IPS-NIHi11 (cell line): ENCODE results near the gene MS4A13.
"Not testable (repeated sequence)": the region's sequence is repeated elsewhere in the genome, so short reads cannot be mapped to it uniquely, and the experiment has no call there.

Source experiments
- DNase-seq: peaks from one replicate; pipeline ENCODE4 v3.0.0; 2012; ENCODE audit warnings: mixed read lengths, low spot score

Gene MS4A13

DNA sequence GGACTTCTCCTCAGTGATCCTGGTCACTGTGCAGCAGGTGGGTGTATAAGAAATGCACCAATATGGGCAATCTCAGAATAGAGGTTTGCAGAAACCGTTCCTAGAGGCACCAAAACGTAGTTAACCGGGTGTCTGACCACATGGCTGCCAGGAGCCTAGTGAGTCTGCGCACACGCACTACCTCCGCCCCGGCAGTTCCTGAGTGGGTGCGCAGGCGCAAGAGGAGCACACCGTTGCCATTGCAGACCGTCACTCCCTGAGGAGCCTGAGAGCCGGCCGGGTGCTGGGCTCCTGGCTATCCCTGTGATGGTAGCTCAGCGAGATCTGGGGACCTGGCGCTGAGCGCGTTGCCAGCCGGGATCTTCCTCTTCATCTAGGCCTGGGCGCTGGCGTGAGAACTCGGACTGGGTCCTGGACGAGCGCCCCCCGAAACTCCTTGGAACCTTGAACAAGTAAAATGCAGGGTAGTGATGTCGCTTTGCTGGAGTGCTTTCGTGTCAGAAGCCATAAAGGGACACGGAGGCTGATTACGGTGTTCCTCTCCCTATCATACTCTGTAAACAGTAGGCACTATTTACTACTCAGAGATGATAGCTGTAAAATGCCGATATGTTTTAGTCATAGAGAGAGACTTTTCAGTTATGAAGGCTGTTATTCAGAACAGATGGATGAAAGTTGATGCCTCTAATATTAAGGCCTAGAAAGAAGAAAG lies at the start of gene MS4A13:
Gene MS4A13, plus strand, starts transcription at position 249 of the 712 bp plus-strand sequence. CDS start 2,692 bp downstream, outside the sequence.
- no peak for DNase-seq

GRCh38 chr11:60468829-60469228 lies 46.4 kb upstream of the MS4A13 start:
- DNase-seq, result no peak

GRCh38 chr11:60469723-60470122 lies 45.5 kb upstream of the MS4A13 start:
- DNase-seq, result no peak

DNA sequence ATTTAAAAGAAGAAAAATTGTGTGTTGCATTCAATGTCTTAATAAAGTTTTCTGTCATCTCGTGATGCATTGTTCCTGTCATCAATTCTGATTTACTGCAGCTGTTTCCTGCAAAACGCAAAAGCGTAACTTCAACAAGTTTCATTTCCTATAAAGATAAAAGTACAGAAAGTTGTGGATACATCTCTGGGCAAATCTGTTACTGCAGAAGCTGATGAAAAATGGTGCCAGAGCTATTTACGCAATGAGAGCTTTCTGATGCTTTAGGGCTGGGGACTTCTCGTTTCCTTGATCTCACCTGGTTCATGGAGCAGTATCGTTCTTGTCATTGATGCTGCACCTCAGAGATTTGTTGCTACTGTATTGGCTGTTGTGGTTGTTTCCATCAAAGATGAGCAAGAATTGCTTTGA lies 38.2 kb upstream of the MS4A13 start:
- DNase-seq, result no peak

GRCh38 chr11:60482361-60482760 lies 32.8 kb upstream of the MS4A13 start:
- no peak for DNase-seq

DNA sequence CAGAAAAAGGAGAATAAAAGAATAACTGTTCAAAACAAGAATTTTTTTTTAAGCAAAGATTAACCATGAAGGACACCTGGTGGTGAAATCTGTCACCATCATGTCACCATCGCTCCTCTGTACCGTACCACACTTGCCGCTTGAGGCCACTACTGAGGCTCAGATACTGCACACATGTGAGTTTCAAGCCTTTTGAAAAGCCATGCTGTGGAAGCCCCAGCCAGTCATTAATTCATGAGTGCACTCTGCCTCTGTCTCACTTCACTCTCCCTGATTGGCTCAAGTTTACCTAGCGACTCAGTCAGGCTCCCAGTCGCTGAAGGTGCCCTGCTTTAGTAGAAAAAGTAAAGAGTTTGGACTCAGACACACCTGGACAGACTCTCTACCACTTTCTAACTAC lies 29.2 kb upstream of the MS4A13 start:
- DNase-seq, result peak; percentile 51

DNA sequence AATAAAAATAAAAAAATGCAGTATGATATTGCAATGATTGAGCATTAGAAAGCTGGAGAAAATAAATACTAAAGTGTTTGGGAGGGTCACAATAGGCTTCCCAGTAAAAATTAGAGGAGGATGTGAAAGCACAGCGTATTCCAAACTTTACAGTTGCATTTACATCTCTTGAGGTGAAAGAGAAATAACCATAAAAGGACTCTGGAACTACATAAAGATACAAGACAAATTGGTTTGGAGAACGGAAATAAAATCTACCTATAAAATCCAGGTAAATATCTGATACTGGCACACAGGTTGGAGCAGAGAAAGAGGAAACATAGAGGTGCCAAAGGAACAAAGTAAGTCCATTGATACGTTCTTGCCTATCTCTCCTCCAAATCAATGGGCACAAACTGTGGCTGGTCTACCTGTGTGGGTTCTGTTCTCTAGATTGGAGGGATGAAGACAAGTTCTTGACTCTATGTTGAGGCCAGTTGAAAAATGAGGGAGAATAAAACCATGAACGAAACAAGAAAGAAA lies 22.6 kb upstream of the MS4A13 start, which contains the start of gene MS4A12:
Gene MS4A12, plus strand, starts transcription at position 291 of the 522 bp plus-strand sequence. CDS start 4,541 bp downstream, outside the sequence.
- no peak for DNase-seq

GRCh38 chr11:60493454-60493853 lies 21.7 kb upstream of the MS4A13 start:
- no peak for DNase-seq

DNA sequence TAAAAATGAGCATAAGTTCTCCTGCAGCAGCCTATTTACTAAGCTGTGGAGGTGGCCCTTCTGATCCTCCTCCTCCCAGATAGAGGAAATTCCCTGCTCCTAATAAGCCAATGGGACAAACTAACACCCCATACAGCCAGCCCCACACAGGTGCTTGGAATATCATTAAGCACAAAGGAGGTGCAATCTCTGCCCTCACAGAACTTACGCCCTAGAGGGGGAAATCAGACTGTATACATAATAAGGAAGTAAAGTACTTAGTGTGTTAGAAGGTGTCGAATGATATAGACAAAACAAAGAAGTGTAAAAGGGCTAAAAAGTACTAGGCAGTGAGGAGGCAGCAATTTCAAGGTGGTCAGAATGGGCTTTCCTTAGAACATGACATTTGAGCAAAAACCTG lies 16.8 kb upstream of the MS4A13 start:
- DNase-seq, result no peak

DNA sequence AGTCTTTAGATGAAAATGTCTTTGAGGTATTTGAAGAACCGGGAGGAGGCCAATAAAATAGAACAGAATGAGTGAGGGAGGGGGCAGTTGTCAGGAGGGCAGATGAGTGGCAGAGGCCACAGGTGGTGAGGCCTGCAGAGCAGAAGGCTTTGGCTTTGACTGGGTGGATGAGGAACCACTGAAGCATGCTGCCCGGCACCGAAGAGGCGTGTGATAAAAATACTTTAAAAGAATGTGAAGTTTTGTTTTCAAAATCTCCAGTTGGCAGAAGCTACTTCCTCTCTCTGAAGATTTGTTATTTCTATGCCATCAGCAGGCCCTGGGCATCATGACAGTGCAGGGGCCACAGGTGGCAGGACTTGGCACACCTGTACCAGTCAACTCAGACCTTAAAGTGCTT lies 16.3 kb upstream of the MS4A13 start:
- no peak for DNase-seq

DNA sequence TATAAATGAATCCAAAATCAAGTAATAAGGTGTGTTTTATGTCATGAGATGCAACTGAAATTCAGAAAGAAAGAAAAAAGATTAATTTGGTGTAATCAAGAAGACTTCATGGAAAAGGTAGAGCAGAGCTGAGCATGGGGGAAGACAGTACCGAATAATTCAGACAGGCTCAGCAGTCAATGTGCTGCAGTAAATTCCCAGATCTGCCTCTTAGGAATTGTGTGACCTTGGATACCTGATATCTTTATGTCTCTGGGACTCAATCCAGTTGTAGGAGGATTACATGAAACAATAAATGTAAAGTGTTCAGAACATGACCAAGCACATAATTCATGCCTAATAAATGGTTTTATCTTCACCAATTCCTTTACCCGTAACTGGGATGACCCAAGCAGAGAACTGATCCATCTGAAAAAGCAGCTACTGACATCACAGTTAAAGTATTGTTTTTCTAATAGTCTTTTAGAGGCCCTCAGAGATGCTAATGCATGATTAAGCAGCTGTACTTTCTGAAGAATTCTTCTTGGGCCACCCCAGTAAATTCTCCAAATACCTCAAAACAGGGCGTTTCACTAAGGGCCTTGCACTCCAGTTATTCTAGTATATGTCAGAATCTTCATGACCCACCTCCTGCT lies 14.8 kb upstream of the MS4A13 start:
- peak; percentile 36 for DNase-seq

DNA sequence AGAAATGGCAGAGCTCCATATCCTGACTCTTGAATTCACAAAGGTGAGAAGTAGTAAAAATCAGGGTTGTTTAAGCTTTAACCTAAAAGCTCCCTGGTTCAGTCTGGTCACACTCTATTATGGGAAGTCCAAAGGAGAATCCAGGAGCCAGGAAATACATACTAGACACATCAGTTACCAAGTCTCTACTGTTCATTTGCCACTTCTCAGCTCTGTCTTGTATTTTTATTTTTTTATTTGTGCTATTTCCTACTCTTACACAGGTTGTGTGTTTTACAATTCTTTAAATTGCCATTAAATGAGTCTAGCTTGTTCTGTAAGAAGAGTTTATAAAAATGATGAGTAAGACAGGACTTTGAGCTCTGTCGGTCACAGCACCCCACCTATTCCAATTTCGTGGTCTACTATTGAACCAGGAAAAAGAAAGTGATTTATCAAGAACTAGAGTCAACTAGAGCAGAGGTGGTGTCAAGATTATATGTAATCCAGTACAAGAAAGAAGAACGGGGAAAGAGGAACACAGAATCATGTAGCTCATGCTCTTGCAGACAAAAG lies 12.9 kb upstream of the MS4A13 start:
- DNase-seq, result no peak

- DNase-seq, result no peak
Observed at GRCh38 chr11:60504219-60504905, 10.8 kb upstream of the MS4A13 start.

DNA sequence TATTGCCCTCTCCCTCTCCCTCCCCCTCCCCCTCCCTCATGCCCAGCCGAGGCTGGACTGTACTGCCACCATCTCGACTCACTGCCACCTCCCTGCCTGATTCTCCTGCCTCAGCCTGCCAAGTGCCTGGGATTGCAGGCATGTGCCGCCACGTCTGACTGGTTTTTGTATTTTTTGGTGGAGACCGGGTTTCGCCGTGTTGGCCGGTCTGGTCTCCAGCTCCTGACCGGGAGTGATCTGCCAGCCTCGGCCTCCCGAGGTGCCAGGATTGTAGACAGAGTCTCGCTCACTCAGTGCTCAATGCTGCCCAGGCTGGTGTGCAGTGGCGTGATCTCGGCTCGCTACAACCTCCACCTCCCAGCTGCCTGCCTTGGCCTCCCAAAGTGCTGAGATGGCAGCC lies 5.6 kb upstream of the MS4A13 start:
- DNase-seq, result not testable (repeated sequence)

GRCh38 chr11:60510209-60510608 lies 5.0 kb upstream of the MS4A13 start:
- DNase-seq, result not testable (repeated sequence)

DNA sequence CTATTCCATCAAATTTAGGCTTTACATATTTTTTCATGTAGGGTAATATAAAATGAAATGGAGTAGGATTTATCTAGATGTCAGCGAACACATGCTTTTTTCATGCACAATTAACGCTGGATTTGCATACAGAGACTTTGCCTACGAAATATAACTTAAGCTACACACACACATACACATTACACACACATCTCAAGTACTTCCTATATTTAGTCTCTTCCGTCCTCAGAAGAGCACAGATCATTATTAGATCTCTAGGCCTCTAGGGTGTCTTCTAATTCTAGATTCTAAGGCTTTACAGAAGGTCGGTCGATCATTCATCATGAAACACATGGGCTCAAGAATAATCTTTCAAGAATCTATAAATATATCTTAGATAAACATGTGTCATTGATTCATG lies 3.8 kb upstream of the MS4A13 start:
- DNase-seq, result no peak

GRCh38 chr11:60512651-60513225 lies 2.5 kb upstream of the MS4A13 start:
- no peak for DNase-seq

GRCh38 chr11:60513496-60514460 lies 1.4 kb upstream of the MS4A13 start:
- no peak for DNase-seq

- DNase-seq, result no peak
Observed at GRCh38 chr11:60528465-60528864, 13.3 kb downstream of the MS4A13 start.

GRCh38 chr11:60528934-60529333 lies 13.7 kb downstream of the MS4A13 start:
- DNase-seq, result no peak
